GM18505 (cell line): Measurements from ENCODE around the gene ZNF530.
A peak's percentile ranks its signal among the peaks of the same experiment; 100 is the strongest.

Experiments
- ATAC-seq: cut with Tn5 transposase; IDR thresholded peaks from one replicate; pipeline ENCODE4 v1.9.1; 2021; ENCODE audit not compliant: unreplicated experiment
- POLR2A ChIP-seq: IDR thresholded peaks from 4 replicates; pipeline ENCODE4 v1.6.1; 2011; ENCODE audit warnings: borderline replicate concordance; ENCODE audit not compliant: insufficient read depth, insufficient read length; ENCODE audit errors: extremely low read depth

Gene ZNF530

DNA sequence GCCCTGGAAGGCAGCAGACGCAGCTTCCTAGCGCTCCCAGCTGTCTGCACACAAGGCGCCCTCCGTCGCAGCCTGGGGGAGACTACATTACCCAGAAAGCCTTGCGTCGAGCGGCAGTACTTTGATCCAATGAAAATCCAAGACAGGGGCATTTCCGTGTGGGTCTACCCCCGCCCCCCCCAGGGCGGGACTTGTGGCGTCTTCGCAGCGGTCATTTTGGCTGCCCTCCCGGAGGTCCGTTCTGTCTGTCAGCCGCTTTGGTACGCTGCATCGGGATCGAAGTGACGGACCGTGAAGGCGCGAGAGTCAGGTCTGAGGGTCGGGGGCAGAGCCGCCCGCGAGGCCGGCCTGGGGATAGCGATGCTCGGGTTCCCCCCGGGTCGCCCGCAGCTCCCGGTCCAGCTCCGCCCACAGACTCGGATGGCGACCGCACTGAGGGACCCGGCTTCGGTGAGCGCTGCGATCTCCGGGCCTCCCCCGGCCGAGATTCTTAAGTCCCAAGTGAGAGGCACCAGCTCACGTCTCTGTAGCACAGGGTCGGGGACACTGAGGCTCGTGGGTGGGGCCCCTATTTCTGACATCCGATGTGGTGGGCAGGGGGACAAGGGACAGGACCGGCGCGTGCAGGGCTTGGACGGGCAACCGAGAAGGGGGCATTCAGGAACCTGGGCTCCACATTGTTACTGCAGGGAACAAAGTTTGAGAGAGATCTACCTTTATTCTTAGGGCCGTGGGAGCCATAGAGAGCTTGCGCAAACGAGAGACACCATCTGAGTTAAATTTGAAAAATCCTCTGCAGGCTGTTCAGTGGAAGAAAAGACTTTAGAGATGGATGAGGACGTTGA lies 33.5 kb downstream of the ZNF530 start, which contains the start of gene ZNF211:
Gene ZNF211, plus strand, starts transcription at position 182 of the 845 bp plus-strand sequence. Its CDS starts 179 bp downstream, at position 361.
- peak; percentile 93 for ATAC-seq
- TF ChIP-seq POLR2A, result peak; percentile 74

GRCh38 chr19:57633832-57634131 lies 34.1 kb downstream of the ZNF530 start:
- ATAC-seq, result no peak
- TF ChIP-seq POLR2A, result no peak

GRCh38 chr19:57637379-57637778 lies 37.7 kb downstream of the ZNF530 start:
- ATAC-seq, result no peak
- TF ChIP-seq POLR2A, result no peak

GRCh38 chr19:57641715-57642234 lies 42.1 kb downstream of the ZNF530 start:
- ATAC-seq, result no peak
- TF ChIP-seq POLR2A, result no peak

DNA sequence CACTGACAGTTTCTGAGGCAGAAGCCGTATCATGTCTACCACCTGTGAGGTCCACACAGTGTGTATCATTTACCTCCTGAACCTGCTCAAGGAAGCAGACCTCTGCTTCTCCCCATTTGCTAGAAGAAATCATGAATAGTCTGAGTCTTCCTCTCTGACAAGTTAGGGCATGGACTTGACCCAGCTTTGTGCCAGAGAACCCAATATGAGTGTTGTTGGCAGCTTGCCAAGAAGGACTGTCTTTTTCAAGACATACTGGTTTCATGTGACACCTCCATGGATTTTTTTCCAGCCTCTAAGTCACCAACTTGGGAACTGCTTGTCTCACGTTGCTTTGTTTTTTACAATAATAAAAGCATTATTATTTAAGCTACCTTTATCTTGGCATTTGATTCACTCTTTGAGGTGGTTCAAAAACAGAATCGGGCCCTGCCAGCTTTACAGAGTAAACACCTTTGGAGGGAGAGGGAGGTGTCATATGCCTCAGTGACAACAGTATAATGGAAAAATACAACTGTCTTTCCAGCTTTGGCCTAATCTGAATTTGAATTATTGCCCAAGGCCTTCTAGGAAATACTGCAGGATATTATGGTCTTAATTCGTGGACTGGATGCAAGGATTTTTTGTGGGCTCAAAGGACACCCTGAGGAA lies 42.8 kb downstream of the ZNF530 start:
- TF ChIP-seq POLR2A, result no peak
- ATAC-seq, result no peak

DNA sequence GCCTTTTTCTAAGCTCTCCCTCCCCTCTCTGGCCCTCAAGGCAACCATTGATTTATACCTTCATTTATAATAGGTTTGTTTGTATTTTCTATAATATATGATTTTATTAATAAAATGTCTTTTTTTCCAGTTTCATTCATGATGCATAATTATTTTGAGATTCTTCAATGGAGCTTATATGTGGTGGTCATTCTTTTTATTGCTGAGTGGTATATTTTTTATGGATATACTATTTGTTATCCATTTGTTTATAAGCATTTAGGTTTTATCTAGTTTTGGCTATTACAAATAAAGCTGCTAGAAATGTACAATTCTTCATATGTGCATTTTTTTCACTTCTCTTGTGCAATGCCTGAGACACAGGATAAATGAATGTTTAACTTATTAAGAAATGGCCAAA lies 44.0 kb downstream of the ZNF530 start:
- no peak for TF ChIP-seq POLR2A

DNA sequence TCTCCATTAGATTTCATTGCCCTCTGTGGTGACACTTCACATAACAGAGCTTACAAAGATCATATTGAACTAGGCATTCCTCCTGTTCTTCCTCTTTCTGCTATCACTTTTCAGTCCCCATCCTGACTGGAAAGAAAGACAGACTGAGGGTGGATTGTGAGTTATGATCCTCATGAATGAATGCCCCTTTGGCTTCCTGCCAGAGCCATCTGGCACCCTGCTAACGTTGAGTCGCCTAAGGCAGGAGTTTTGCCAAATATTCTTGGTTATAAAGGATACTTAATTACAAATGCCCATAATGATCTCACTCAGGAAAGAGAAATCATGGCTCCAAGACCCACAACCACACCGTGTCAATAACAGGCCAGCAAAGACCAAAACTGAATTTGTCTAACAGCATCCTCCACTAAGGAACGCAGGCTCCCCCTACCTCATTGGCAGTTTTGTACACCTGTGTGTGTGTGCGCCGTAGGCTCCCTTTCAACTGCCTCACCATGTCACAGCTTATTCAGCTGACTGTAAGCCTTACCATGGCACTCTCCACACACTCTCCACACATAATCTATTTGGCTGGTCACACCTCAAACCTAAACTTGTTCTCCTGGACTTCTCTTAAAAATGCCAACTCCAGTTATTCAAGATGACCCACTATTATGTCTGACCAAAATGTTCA lies 48.8 kb downstream of the ZNF530 start:
- TF ChIP-seq POLR2A, result no peak
- ATAC-seq, result no peak

More for the DNA sequence above, 44.0 kb downstream of the ZNF530 start:
- ATAC-seq, result no peak

- no peak for TF ChIP-seq POLR2A
- ATAC-seq, result no peak
Measured at GRCh38 chr19:57651654-57651996, 51.9 kb downstream of the ZNF530 start.

GRCh38 chr19:57653689-57654088 lies 54.0 kb downstream of the ZNF530 start:
- no peak for ATAC-seq

DNA sequence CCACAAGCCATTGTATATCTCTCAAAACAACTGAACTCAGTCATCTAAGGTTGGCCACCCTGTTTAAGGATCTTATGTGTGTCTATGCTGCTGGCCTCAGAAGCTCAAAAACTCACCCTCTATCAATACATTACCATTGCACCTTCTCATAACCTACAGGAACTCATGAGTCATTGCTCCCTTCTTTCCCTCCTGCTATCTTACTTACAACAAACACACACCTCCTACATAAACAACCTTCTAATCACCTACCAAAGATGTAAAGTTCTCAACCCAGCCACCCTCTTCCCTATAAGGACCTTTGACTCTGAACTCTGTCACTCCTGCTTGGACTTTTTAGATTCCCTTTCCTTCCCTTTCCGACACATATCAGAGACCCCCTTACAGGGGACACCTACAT lies 55.8 kb downstream of the ZNF530 start:
- no peak for ATAC-seq

More at GRCh38 chr19:57653689-57654088, 54.0 kb downstream of the ZNF530 start:
- TF ChIP-seq POLR2A, result no peak

GRCh38 chr19:57656346-57656745 lies 56.7 kb downstream of the ZNF530 start:
- TF ChIP-seq POLR2A, result no peak

More for the DNA sequence above, 55.8 kb downstream of the ZNF530 start:
- TF ChIP-seq POLR2A, result no peak

More at GRCh38 chr19:57656346-57656745, 56.7 kb downstream of the ZNF530 start:
- ATAC-seq, result no peak
